ENCODE measurements around the gene VRK2. TPM values are rescaled to one million over a fixed set of nuclear protein-coding genes. Genes with fewer than 3 reads are reported as not detected.
"Not testable (repeated sequence)": the region's sequence is repeated elsewhere in the genome, so short reads cannot be mapped to it uniquely, and the experiment has no call there.

VRK2 gene
- total RNA-seq, 1 experiment from 2014 or later: 36.3 TPM

GRCh38 chr2:58180635-58181034 lies 134.0 kb downstream of the VRK2 start:
- in situ Hi-C loops (cut with HindIII; ENCODE audit: low pct_unique_long_range_greater_than_20kb, low sequenced_read_pairs): no loop called here
- DNase-seq (ENCODE audit: low read depth, low spot score): no peak

GRCh38 chr2:58182527-58182926 lies 135.9 kb downstream of the VRK2 start:
- DNase-seq (ENCODE audit: low read depth, low spot score): no peak
- in situ Hi-C loops (cut with HindIII; ENCODE audit: low pct_unique_long_range_greater_than_20kb, low sequenced_read_pairs): no loop called here

GRCh38 chr2:58186501-58186900 lies 139.9 kb downstream of the VRK2 start:
- in situ Hi-C loops (cut with HindIII; ENCODE audit: low pct_unique_long_range_greater_than_20kb, low sequenced_read_pairs): no loop called here
- no peak for DNase-seq (ENCODE audit: low read depth, low spot score)

GRCh38 chr2:58187022-58187421 lies 140.4 kb downstream of the VRK2 start:
- in situ Hi-C loops (cut with HindIII; ENCODE audit: low pct_unique_long_range_greater_than_20kb, low sequenced_read_pairs); DNase-seq (ENCODE audit: low read depth, low spot score): not testable (repeated sequence)

- in situ Hi-C loops (cut with HindIII; ENCODE audit: low pct_unique_long_range_greater_than_20kb, low sequenced_read_pairs): no loop called here
- DNase-seq (ENCODE audit: low read depth, low spot score): no peak
Measured at GRCh38 chr2:58194458-58194857, 147.9 kb downstream of the VRK2 start.

- in situ Hi-C loops (cut with HindIII; ENCODE audit: low pct_unique_long_range_greater_than_20kb, low sequenced_read_pairs): no loop called here
- no peak for DNase-seq (ENCODE audit: low read depth, low spot score)
Measured at GRCh38 chr2:58195662-58196061, 149.1 kb downstream of the VRK2 start.

- DNase-seq (ENCODE audit: low read depth, low spot score): no peak
- in situ Hi-C loops (cut with HindIII; ENCODE audit: low pct_unique_long_range_greater_than_20kb, low sequenced_read_pairs): no loop called here
Measured at GRCh38 chr2:58197894-58198293, 151.3 kb downstream of the VRK2 start.

GRCh38 chr2:58202404-58202803 lies 155.8 kb downstream of the VRK2 start:
- in situ Hi-C loops (cut with HindIII; ENCODE audit: low pct_unique_long_range_greater_than_20kb, low sequenced_read_pairs): no loop called here
- DNase-seq (ENCODE audit: low read depth, low spot score): no peak

DNA sequence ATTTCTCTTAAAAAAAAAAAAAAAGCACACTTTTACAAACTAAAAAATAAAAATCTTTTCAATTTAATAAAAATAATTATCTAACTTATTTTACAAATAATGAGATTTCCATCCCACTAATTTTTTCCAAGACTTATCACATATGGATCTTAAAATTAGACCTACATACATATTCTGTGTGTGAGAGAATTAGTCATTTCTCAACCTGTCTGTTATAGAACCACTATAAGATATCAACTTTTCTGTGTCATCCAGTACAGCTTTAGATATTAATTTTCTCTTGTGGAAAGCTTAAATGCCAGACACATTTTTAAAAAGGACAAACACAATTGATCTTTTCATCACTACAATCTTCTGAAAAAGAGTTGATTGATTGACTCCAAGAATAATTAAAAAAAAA lies 156.4 kb downstream of the VRK2 start:
- in situ Hi-C loops (cut with HindIII; ENCODE audit: low pct_unique_long_range_greater_than_20kb, low sequenced_read_pairs): no loop called here
- no peak for DNase-seq (ENCODE audit: low read depth, low spot score)

DNA sequence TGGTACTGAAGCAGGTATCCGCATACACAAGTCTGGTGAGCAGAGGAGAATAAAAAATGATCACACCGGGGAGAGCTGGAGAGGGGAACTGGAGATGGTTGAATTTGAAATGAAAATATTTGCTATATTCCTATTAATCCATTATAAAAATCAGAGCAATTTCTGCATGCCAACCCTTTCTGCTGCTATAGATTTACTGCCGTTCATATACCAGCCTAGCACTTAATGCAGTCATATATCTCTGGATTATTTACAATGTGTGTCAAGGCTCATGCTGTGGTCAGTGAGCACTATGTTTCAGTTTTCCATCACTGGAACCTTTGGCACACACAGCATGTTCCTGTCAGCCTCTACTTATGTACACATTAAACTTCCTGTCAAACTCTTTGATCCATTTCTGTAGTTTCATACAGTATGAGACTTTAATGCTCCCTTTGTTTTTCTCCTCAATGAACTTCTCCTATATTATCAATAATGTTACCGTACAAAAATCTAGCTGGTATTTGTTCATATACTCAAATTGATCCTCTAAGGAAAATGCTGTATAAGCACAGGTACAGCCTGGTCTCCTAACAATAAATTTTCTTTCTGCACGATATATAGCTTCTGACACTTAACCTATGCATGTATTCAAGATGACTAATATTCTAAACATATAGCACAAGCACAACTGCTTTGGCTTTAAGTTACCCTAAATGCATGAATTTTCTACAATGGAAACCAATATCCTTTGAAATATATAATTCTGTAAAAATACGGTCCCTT lies 157.8 kb downstream of the VRK2 start:
- in situ Hi-C loops (cut with HindIII; ENCODE audit: low pct_unique_long_range_greater_than_20kb, low sequenced_read_pairs): no loop called here
- DNase-seq (ENCODE audit: low read depth, low spot score): no peak

DNA sequence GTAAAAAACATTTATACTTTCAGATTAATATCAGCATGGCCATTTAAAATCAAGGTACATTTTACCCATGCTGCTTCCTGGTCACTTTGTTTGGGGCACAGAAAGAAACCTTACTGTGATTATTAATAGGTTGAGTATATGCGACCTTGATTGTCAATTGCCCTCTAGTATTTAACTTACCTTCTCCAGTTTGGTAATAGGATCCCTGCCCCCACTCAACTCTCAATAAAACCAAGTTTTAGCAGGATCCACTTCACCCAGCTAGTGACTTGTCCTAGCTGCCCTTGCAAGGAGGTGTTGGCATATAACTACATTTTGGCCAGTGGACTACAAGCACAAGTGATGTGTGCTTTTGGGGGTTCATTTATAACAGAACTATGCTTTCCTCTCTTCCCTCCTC lies 160.2 kb downstream of the VRK2 start:
- no peak for DNase-seq (ENCODE audit: low read depth, low spot score)
- in situ Hi-C loops (cut with HindIII; ENCODE audit: low pct_unique_long_range_greater_than_20kb, low sequenced_read_pairs): no loop called here

DNA sequence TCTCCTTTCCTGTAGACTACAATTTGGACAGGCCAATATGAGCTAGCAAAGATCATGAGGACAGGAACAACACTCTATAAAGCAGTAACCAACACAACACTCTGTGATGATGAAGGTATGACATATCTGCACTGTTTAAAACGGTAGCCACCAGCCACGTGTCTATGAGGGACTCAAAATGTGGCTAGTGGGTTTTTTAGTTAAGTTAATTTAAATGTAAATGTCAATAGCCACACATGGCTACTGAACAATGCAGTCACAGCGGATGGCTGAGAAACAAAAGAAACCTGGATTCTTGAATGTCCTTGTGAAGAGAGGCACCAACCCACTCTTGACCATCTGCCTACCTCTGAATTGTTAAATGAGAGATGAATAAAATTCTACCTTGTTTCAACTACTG lies 160.6 kb downstream of the VRK2 start:
- in situ Hi-C loops (cut with HindIII; ENCODE audit: low pct_unique_long_range_greater_than_20kb, low sequenced_read_pairs): no loop called here

More for the DNA sequence above, 160.6 kb downstream of the VRK2 start:
- no peak for DNase-seq (ENCODE audit: low read depth, low spot score)

Other genes starting within 250 kb of the VRK2 start
- gene FANCL, start 194.5 kb downstream of the VRK2 start, total RNA-seq (2014; rRNA removed; shearing (Covaris generic)): 86.9 and 89.1 TPM in 2 replicates